GM12891 (cell line): ENCODE data around the gene AUH.

Experiments used
- POLR2A ChIP-seq: IDR thresholded peaks from 2 replicates; pipeline ENCODE4 v1.6.1; 2011; ENCODE audit warnings: low read depth, low read length, control low read depth
- POLR2AphosphoS5 ChIP-seq: IDR thresholded peaks from 2 replicates; pipeline ENCODE4 v1.6.1; 2011; ENCODE audit warnings: low read depth, low read length, control low read depth

DNA sequence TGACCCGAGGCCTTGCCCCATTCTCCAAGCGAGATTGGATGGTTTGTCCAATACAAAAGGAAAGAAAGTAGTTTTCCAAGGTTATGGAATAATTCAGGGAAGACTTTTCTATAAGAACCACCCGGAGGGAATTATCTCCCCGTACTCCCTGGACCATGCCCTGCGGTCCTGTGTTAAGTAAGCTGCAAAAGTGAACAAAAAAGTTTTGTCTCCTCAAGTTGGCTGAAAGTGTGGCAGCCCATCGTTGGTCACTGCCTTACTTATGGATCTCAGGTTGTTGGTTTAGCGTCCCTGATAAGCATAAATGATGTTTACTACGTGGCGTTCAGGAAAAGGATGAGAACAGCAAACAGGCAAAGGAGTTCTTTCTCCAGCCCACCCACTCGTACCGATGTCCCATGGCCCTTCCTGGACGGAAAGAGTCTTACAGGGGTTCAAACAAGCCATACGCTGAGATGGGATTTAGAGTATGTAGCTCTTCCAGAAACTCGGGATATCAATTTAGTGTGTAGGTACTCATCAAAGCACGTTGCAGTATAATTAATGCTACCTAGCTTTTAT is 413 bp upstream of the AUH start:
- TF ChIP-seq POLR2A = no peak
- TF ChIP-seq POLR2AphosphoS5 = no peak
